GM13977 (cell line): ENCODE measurements around the gene PRRG4.
A peak's percentile ranks its signal among the peaks of the same experiment; 100 is the strongest.
"Not testable (repeated sequence)": the region's sequence is repeated elsewhere in the genome, so short reads cannot be mapped to it uniquely, and the experiment has no call there.

Experiments
- DNase-seq: peaks from one replicate; pipeline ENCODE4 v3.0.0; 2012; ENCODE audit warnings: low spot score
- CTCF ChIP-seq: IDR thresholded peaks from 2 replicates; pipeline ENCODE4 v1.5.1; 2012; ENCODE audit warnings: mild to moderate bottlenecking, control low read depth; ENCODE audit not compliant: insufficient read depth; ENCODE audit errors: extremely low read depth, missing control alignments
- in situ Hi-C: fragments of 300-500 bp; cut with MboI; formaldehyde crosslinking; loops from one replicate; pipeline ENCODE4 v1.12.0; 2022; ENCODE audit warnings: low sequenced_read_pairs, low pct_unique_long_range_greater_than_20kb, mixed read lengths, inconsistent platforms; ENCODE audit not compliant: unreplicated experiment

Gene PRRG4

GRCh38 chr11:32881286-32881685 is 51.6 kb downstream of the PRRG4 start:
- TF ChIP-seq CTCF = no peak
- DNase-seq = no peak
- in situ Hi-C loops = no loop called here

- TF ChIP-seq CTCF = no peak
- DNase-seq = no peak
- in situ Hi-C loops = no loop called here
Observed at GRCh38 chr11:32883421-32883820, 53.7 kb downstream of the PRRG4 start.

- TF ChIP-seq CTCF = no peak
- no peak for DNase-seq
- in situ Hi-C loops = no loop called here
Observed at GRCh38 chr11:32884023-32884422, 54.3 kb downstream of the PRRG4 start.

- TF ChIP-seq CTCF = peak; percentile 57
- in situ Hi-C loops = no loop called here
- DNase-seq = no peak
Observed at GRCh38 chr11:32884770-32885384, 55.1 kb downstream of the PRRG4 start.

- no peak for TF ChIP-seq CTCF
- no peak for DNase-seq
- in situ Hi-C loops = no loop called here
Observed at GRCh38 chr11:32885556-32885955, 55.8 kb downstream of the PRRG4 start.

- in situ Hi-C loops = no loop called here
- DNase-seq = no peak
- no peak for TF ChIP-seq CTCF
Observed at GRCh38 chr11:32886180-32886579, 56.5 kb downstream of the PRRG4 start.

- DNase-seq, in situ Hi-C loops: not testable (repeated sequence)
Observed at GRCh38 chr11:32887707-32888383, 58.1 kb downstream of the PRRG4 start.

- in situ Hi-C loops, DNase-seq: not testable (repeated sequence)
Observed at GRCh38 chr11:32888384-32888710, 58.6 kb downstream of the PRRG4 start.
